Loucy (cell line): Measurements from ENCODE around the gene NAXD.
A peak's percentile ranks its signal among the peaks of the same experiment; 100 is the strongest.

ENCODE experiments used
- H2AFZ ChIP-seq: fragments of 200-600 bp; sonication (generic); 2 replicates; pipeline ENCODE4 v1.6.0; 2016; ENCODE audit warnings: antibody characterized with exemption, mild to moderate bottlenecking, low read length, moderate library complexity
- H3F3A ChIP-seq: fragments of 200-600 bp; 2 replicates; pipeline ENCODE4 v1.6.0; 2016; ENCODE audit warnings: antibody characterized with exemption, low read depth, mild to moderate bottlenecking
- H3K27me3 ChIP-seq: fragments of 200-600 bp; sonication (generic); 2 replicates; pipeline ENCODE4 v1.6.1; 2014; ENCODE audit warnings: low read length, mild to moderate bottlenecking; ENCODE audit not compliant: insufficient read depth, poor library complexity, severe bottlenecking
- H3K36me3 ChIP-seq: fragments of 200-600 bp; sonication (generic); 2 replicates; pipeline ENCODE4 v1.6.1; 2016; ENCODE audit warnings: low read length; ENCODE audit not compliant: insufficient read depth
- H3K4me1 ChIP-seq: fragments of 200-600 bp; sonication (generic); 2 replicates; pipeline ENCODE4 v1.5.1; 2014; ENCODE audit warnings: low read length, mild to moderate bottlenecking; ENCODE audit not compliant: insufficient read depth, poor library complexity, severe bottlenecking
- H3K4me2 ChIP-seq: fragments of 200-600 bp; sonication (generic); 2 replicates; pipeline ENCODE4 v1.6.0; 2014; ENCODE audit warnings: antibody characterized with exemption, low read length, low read depth, mild to moderate bottlenecking; ENCODE audit not compliant: poor library complexity, severe bottlenecking
- H3K4me3 ChIP-seq: fragments of 200-600 bp; sonication (generic); 2 replicates; pipeline ENCODE4 v1.5.1; 2014; ENCODE audit warnings: low read length, mild to moderate bottlenecking, mixed read lengths; ENCODE audit not compliant: poor library complexity, severe bottlenecking
- H3K79me2 ChIP-seq: fragments of 200-600 bp; sonication (generic); 2 replicates; pipeline ENCODE4 v1.6.1; 2014; ENCODE audit warnings: low read length; ENCODE audit not compliant: insufficient read depth
- H3K9ac ChIP-seq: fragments of 200-600 bp; sonication (generic); 2 replicates; pipeline ENCODE4 v1.6.0; 2014; ENCODE audit warnings: mild to moderate bottlenecking, low read depth, low read length, moderate library complexity; ENCODE audit not compliant: poor library complexity, severe bottlenecking
- H3K9me2 ChIP-seq: fragments of 200-600 bp; sonication (generic); replicated peaks from 2 replicates; pipeline ENCODE4 v1.6.1; 2016; ENCODE audit warnings: low read depth, low read length, mixed read lengths
- H3K9me3 ChIP-seq: fragments of 200-600 bp; sonication (generic); 2 replicates; pipeline ENCODE4 v1.6.1; 2014; ENCODE audit warnings: mild to moderate bottlenecking, antibody characterized with exemption, low read length, low read depth; ENCODE audit not compliant: insufficient read depth
- H4K20me1 ChIP-seq: fragments of 200-600 bp; sonication (generic); 2 replicates; pipeline ENCODE4 v1.6.0; 2014; ENCODE audit warnings: antibody characterized with exemption, low read length, mild to moderate bottlenecking; ENCODE audit not compliant: insufficient read depth, poor library complexity, severe bottlenecking
- CTCF ChIP-seq: fragments of 200-600 bp; sonication (generic); conservative IDR thresholded peaks from 2 replicates; pipeline ENCODE4 v1.5.1; 2014; ENCODE audit warnings: mild to moderate bottlenecking, antibody characterized with exemption, low read length
- EZH2phosphoT487 ChIP-seq: fragments of 200-600 bp; IDR thresholded peaks from 2 replicates; pipeline ENCODE4 v1.6.1; 2018; ENCODE audit warnings: antibody characterized with exemption, mild to moderate bottlenecking, moderate library complexity, borderline replicate concordance

Gene NAXD

GRCh38 chr13:110682746-110683145 is 67.4 kb downstream of the NAXD start:
- H3K9ac ChIP-seq: no peak overlapping the region
- H3F3A ChIP-seq: no peaks in the 10 kb centered on the region
- H3K4me3 ChIP-seq: no peak overlapping the region
- no peaks in the 10 kb centered on the region for H3K79me2 ChIP-seq
- no peak for TF ChIP-seq EZH2phosphoT487
- TF ChIP-seq CTCF: no peak
- H3K4me2 ChIP-seq: no peak overlapping the region
- peaks cover 51% of the 10 kb centered on the region; the same call in 1 of the 2 replicates for H3K36me3 ChIP-seq
- H3K9me3 ChIP-seq: no peaks in the 10 kb centered on the region
- H2AFZ ChIP-seq: no peak overlapping the region
- H3K9me2 ChIP-seq: no peaks in the 10 kb centered on the region
- H3K27me3 ChIP-seq: no peaks in the 10 kb centered on the region
- no peaks in the 10 kb centered on the region for H3K4me1 ChIP-seq
- no peaks in the 10 kb centered on the region for H4K20me1 ChIP-seq

GRCh38 chr13:110683203-110683883 is 68.0 kb downstream of the NAXD start:
- no peaks in the 10 kb centered on the region for H3K9me2 ChIP-seq
- H3K9ac ChIP-seq: no peak overlapping the region
- TF ChIP-seq CTCF (peak; percentile 57), EZH2phosphoT487 (no peak)
- H3K79me2 ChIP-seq: no peaks in the 10 kb centered on the region
- no peaks in the 10 kb centered on the region for H3K9me3 ChIP-seq
- H4K20me1 ChIP-seq: no peaks in the 10 kb centered on the region
- no peak overlapping the region for H2AFZ ChIP-seq
- no peaks in the 10 kb centered on the region for H3F3A ChIP-seq
- no peaks in the 10 kb centered on the region for H3K27me3 ChIP-seq
- peaks cover 55% of the 10 kb centered on the region; the same call in 1 of the 2 replicates for H3K36me3 ChIP-seq
- no peak overlapping the region for H3K4me3 ChIP-seq
- H3K4me2 ChIP-seq: no peak overlapping the region
- no peaks in the 10 kb centered on the region for H3K4me1 ChIP-seq

- H3K4me2 ChIP-seq: no peak overlapping the region
- no peak overlapping the region for H3K9ac ChIP-seq
- no peaks in the 10 kb centered on the region for H3K27me3 ChIP-seq
- H3K9me3 ChIP-seq: no peaks in the 10 kb centered on the region
- H4K20me1 ChIP-seq: no peaks in the 10 kb centered on the region
- TF ChIP-seq EZH2phosphoT487 (no peak), CTCF (no peak)
- peaks cover 55% of the 10 kb centered on the region; the same call in 1 of the 2 replicates for H3K36me3 ChIP-seq
- H3F3A ChIP-seq: no peaks in the 10 kb centered on the region
- no peaks in the 10 kb centered on the region for H3K4me1 ChIP-seq
- no peaks in the 10 kb centered on the region for H3K9me2 ChIP-seq
- H3K79me2 ChIP-seq: no peaks in the 10 kb centered on the region
- no peak overlapping the region for H3K4me3 ChIP-seq
- no peak overlapping the region for H2AFZ ChIP-seq
Measured at GRCh38 chr13:110683921-110684320, 68.6 kb downstream of the NAXD start.
